H1 (cell line): ENCODE results near the gene TUBGCP6. TPM values are rescaled to one million over a fixed set of nuclear protein-coding genes. Genes with fewer than 3 reads are reported as not detected.

Source experiments
- BRCA1 ChIP-seq: IDR thresholded peaks from 2 replicates; pipeline ENCODE4 v1.6.1; 2012; ENCODE audit warnings: low read depth, low read length, improper control_type of control experiment
- CBX8 ChIP-seq: fragments of 300-800, 300-1000 bp; sonication (generic); IDR thresholded peaks from 2 replicates; pipeline ENCODE4 v1.7.1; 2016; ENCODE audit warnings: low read depth, low read length, borderline replicate concordance
- CHD2 ChIP-seq: IDR thresholded peaks from 2 replicates; pipeline ENCODE4 v1.6.1; 2012; ENCODE audit warnings: low read length, improper control_type of control experiment
- POU5F1 ChIP-seq: IDR thresholded peaks from 2 replicates; pipeline ENCODE4 v1.6.1; 2011; ENCODE audit warnings: low read depth, mild to moderate bottlenecking, low read length, moderate library complexity
- RAD21 ChIP-seq, 2 experiments: IDR thresholded peaks in 1 of 2; conservative IDR thresholded peaks in 1 of 2; 2 replicates each; pipeline ENCODE4 v1.6.1; 2011; ENCODE audit warnings: low read depth in 2 of 2, low read length in 2 of 2, improper control_type of control experiment in 1 of 2, inconsistent platforms in 1 of 2, mild to moderate bottlenecking in 1 of 2, moderate library complexity in 1 of 2
- RFX5 ChIP-seq: IDR thresholded peaks from 2 replicates; pipeline ENCODE4 v1.6.1; 2011; ENCODE audit warnings: low read depth, low read length, improper control_type of control experiment, borderline replicate concordance
- TAF1 ChIP-seq: IDR thresholded peaks from 2 replicates; pipeline ENCODE4 v1.6.1; 2011; ENCODE audit warnings: mild to moderate bottlenecking, low read depth, low read length
- polyA plus RNA-seq, 7 experiments: library from polyadenylated mRNA; depleted of rRNA in 3 of 7; stranded (reverse) in 5 of 7; unstranded in 2 of 7; fragments of >200 nt in 5 of 7; fragments of 200-250 nt in 2 of 7; gene quantifications; 1 replicate in 5 of 7; 2 replicates in 1 of 7; 4 replicates in 1 of 7; pipeline versions ENCODE4 v1.2.1 to v1.2.3, GENCODE V29; 2011 to 2013; ENCODE audit warnings: missing spikeins in 2 of 7, mixed read lengths in 2 of 7
- total RNA-seq: library from RNA; stranded (reverse); fragmentation: NEBNext Ultra II Directional; extraction: Animal tissue kit (Norgen Biotek cat#: 25700); gene quantifications from 2 replicates; pipeline ENCODE4 v1.2.1, GENCODE V29; 2021
- TF ChIP-seq, protein P1 (sequence below): fragments of 300-600 bp; sonication (generic); IDR thresholded peaks from 2 replicates; pipeline ENCODE4 v1.7.1; 2012; ENCODE audit warnings: low read length, moderate library complexity, mild to moderate bottlenecking, inconsistent platforms; ENCODE audit not compliant: insufficient replicate concordance

The TUBGCP6 gene
- total and polyA plus RNA-seq, 2 of the 8 experiments (the other 6 are each of a cell fraction or from before 2014, with no cell fraction given), result 24.2 to 24.7 TPM

GRCh38 chr22:50250249-50250554 lies 5.4 kb upstream of the TUBGCP6 start (continued):
- no peak for TF ChIP-seq RFX5
- TF ChIP-seq RAD21 (IDR thresholded peaks at IDR 0.05 in 1 of 2, conservative IDR thresholded peaks at IDR 0.05 in 1 of 2; ENCODE audit: low read depth in 2 of 2, low read length in 2 of 2), result no peak
- TF ChIP-seq CBX8, result no peak
- TF ChIP-seq TAF1, result no peak
- no peak for TF ChIP-seq POU5F1
- no peak for TF ChIP-seq BRCA1
- TF ChIP-seq CHD2, result no peak
- TF ChIP-seq, protein P1, sequence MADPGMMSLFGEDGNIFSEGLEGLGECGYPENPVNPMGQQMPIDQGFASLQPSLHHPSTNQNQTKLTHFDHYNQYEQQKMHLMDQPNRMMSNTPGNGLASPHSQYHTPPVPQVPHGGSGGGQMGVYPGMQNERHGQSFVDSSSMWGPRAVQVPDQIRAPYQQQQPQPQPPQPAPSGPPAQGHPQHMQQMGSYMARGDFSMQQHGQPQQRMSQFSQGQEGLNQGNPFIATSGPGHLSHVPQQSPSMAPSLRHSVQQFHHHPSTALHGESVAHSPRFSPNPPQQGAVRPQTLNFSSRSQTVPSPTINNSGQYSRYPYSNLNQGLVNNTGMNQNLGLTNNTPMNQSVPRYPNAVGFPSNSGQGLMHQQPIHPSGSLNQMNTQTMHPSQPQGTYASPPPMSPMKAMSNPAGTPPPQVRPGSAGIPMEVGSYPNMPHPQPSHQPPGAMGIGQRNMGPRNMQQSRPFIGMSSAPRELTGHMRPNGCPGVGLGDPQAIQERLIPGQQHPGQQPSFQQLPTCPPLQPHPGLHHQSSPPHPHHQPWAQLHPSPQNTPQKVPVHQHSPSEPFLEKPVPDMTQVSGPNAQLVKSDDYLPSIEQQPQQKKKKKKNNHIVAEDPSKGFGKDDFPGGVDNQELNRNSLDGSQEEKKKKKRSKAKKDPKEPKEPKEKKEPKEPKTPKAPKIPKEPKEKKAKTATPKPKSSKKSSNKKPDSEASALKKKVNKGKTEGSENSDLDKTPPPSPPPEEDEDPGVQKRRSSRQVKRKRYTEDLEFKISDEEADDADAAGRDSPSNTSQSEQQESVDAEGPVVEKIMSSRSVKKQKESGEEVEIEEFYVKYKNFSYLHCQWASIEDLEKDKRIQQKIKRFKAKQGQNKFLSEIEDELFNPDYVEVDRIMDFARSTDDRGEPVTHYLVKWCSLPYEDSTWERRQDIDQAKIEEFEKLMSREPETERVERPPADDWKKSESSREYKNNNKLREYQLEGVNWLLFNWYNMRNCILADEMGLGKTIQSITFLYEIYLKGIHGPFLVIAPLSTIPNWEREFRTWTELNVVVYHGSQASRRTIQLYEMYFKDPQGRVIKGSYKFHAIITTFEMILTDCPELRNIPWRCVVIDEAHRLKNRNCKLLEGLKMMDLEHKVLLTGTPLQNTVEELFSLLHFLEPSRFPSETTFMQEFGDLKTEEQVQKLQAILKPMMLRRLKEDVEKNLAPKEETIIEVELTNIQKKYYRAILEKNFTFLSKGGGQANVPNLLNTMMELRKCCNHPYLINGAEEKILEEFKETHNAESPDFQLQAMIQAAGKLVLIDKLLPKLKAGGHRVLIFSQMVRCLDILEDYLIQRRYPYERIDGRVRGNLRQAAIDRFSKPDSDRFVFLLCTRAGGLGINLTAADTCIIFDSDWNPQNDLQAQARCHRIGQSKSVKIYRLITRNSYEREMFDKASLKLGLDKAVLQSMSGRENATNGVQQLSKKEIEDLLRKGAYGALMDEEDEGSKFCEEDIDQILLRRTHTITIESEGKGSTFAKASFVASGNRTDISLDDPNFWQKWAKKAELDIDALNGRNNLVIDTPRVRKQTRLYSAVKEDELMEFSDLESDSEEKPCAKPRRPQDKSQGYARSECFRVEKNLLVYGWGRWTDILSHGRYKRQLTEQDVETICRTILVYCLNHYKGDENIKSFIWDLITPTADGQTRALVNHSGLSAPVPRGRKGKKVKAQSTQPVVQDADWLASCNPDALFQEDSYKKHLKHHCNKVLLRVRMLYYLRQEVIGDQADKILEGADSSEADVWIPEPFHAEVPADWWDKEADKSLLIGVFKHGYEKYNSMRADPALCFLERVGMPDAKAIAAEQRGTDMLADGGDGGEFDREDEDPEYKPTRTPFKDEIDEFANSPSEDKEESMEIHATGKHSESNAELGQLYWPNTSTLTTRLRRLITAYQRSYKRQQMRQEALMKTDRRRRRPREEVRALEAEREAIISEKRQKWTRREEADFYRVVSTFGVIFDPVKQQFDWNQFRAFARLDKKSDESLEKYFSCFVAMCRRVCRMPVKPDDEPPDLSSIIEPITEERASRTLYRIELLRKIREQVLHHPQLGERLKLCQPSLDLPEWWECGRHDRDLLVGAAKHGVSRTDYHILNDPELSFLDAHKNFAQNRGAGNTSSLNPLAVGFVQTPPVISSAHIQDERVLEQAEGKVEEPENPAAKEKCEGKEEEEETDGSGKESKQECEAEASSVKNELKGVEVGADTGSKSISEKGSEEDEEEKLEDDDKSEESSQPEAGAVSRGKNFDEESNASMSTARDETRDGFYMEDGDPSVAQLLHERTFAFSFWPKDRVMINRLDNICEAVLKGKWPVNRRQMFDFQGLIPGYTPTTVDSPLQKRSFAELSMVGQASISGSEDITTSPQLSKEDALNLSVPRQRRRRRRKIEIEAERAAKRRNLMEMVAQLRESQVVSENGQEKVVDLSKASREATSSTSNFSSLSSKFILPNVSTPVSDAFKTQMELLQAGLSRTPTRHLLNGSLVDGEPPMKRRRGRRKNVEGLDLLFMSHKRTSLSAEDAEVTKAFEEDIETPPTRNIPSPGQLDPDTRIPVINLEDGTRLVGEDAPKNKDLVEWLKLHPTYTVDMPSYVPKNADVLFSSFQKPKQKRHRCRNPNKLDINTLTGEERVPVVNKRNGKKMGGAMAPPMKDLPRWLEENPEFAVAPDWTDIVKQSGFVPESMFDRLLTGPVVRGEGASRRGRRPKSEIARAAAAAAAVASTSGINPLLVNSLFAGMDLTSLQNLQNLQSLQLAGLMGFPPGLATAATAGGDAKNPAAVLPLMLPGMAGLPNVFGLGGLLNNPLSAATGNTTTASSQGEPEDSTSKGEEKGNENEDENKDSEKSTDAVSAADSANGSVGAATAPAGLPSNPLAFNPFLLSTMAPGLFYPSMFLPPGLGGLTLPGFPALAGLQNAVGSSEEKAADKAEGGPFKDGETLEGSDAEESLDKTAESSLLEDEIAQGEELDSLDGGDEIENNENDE, result no peak
